B cell (primary cell): ENCODE data around the gene NFATC2.

ENCODE experiments used
- CTCF ChIP-seq: fragments of 200-600 bp; IDR thresholded peaks from one replicate; pipeline ENCODE4 v1.8.0; 2022; ENCODE audit warnings: antibody characterized with exemption, mild to moderate bottlenecking
- EZH2 ChIP-seq: IDR thresholded peaks from 2 replicates; pipeline ENCODE4 v1.6.1; 2012; ENCODE audit warnings: borderline replicate concordance, low read depth, mild to moderate bottlenecking, moderate library complexity, low read length; ENCODE audit not compliant: insufficient read depth, poor library complexity, severe bottlenecking

- TF ChIP-seq CTCF, result no peak
- no peak for TF ChIP-seq EZH2
Observed at GRCh38 chr20:51447097-51447764, 95.3 kb downstream of the NFATC2 start.
